ENCODE data around the gene CPEB1.
A peak's percentile ranks its signal among the peaks of the same experiment; 100 is the strongest.
"Not testable (repeated sequence)": the region's sequence is repeated elsewhere in the genome, so short reads cannot be mapped to it uniquely, and the experiment has no call there.

The CPEB1 gene

DNA sequence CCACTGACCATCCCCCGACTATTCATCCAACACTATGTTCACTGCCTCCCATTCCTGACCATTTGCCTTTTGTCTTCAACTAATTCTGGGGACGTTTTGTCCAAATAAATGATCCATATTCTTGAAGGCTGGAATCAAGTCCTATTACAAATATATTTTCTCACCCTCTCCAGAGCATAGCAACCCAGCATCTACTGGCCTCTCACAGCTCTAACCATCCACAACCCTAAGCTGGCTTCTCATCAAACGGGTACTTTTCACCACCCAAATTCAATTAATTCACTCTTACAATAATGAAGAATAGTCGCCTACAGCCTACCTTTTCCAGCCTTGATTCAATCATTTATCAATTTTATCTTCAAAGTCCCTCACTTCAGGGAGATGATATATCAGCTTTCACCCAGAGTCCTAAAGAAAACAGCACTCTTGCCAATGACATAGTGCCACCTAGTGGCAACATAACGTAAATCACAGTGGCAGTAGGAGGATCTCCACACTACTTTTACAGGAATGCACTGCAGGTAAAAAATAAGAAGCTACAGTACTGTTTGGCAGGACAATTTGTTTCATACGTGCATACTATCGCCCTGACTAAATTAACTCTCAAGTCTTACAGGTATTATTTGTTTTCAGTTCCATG lies 144.3 kb downstream of the CPEB1 start:
- peak; percentile 41 for DNase-seq

DNA sequence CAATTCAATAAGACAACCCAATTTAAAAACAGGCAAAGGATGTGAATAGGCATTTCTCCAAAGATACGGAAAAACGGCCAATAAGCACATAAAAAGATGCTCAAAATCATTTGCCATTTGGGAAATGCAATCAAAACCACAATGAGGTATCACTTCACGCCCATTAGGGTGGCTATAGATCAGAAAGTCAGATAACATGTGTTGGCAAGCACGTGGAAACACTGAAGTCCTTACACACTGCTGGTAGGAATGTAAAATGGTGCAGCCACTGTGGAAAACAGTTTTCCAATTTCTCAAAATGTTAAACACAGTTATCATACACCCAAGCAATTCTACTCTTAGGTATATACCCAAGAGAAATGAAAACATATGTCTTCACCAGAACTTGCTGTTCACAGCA lies 146.4 kb downstream of the CPEB1 start:
- DNase-seq = not testable (repeated sequence)

GRCh38 chr15:82497978-82498377 lies 149.2 kb downstream of the CPEB1 start:
- DNase-seq = not testable (repeated sequence)
